ENCODE results near the gene APCDD1.

DNA sequence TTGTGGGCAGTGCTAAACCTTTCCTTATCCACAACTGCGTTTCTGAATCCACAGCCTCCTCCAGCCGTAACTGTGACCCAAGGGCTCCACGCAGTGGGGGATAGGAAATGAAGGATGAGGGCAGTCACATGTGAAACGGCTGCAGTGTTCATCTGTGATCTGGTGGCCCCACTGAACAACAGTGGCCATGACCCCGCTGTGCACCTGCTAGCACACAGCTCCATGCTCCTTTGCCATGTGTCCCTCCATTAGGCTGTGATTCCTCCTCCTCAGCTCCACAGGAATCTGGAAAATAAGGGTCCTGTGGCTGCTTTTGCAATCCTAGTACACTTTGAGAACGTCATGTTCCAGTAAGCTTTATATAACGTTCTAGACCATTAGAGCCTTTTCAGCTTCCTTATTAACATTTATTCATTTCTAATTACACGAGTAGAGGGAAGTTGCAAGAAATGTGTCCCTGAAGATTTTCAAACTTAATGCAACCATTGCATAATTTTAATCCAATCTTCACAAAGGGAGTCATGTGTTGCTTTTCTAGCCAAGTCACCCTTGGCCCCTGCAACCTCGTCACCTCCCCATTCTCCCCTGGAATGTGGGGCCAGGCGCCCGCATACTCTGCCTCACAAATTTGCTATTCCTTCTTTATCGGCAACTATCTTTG lies 64.3 kb downstream of the APCDD1 start:
- TF ChIP-seq, protein P1, sequence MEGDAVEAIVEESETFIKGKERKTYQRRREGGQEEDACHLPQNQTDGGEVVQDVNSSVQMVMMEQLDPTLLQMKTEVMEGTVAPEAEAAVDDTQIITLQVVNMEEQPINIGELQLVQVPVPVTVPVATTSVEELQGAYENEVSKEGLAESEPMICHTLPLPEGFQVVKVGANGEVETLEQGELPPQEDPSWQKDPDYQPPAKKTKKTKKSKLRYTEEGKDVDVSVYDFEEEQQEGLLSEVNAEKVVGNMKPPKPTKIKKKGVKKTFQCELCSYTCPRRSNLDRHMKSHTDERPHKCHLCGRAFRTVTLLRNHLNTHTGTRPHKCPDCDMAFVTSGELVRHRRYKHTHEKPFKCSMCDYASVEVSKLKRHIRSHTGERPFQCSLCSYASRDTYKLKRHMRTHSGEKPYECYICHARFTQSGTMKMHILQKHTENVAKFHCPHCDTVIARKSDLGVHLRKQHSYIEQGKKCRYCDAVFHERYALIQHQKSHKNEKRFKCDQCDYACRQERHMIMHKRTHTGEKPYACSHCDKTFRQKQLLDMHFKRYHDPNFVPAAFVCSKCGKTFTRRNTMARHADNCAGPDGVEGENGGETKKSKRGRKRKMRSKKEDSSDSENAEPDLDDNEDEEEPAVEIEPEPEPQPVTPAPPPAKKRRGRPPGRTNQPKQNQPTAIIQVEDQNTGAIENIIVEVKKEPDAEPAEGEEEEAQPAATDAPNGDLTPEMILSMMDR (IDR thresholded peaks at IDR 0.05; ENCODE audit: low read depth, low read length) = no peak
- no peak for TF ChIP-seq EZH2phosphoT487 (IDR thresholded peaks at IDR 0.05; ENCODE audit: low read depth)
